ENCODE measurements around the gene TSPAN13. TPM values are rescaled to one million over a fixed set of nuclear protein-coding genes. Genes with fewer than 3 reads are reported as not detected.

Gene TSPAN13
- total RNA-seq, 4 donors from 2014 or later, result 16.8 to 31.1 (median 28.2) TPM

DNA sequence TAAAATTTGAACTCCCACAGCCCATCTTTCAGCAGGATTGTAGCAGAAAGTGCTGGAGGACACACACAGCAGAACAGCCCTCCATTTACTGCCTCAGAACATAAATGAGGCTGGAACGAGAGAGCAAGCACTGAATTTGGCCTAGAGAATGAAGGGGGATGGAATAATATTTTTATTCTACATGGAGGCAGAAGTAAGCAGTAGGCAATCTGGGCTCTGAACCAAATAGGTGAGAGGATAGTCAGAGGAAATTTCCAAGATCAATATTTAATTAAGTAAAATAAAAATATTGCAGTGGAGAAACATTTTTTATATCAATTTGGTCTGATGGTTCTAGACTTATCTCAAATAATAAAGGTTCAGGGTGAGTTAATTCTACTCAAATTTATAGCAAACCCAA, 29.2 kb upstream of the TSPAN13 start:
- H3K9me3 ChIP-seq, result no peaks in the 10 kb centered on the region
- no peaks in the 10 kb centered on the region for H3K4me1 ChIP-seq
- intact Hi-C loops (cut with DNase I), result no loop called here
- H3K36me3 ChIP-seq, result no peaks in the 10 kb centered on the region
- no peaks in the 10 kb centered on the region for H3K27me3 ChIP-seq
- no peak overlapping the region for H3K27ac ChIP-seq
- no peak for TF ChIP-seq POLR2A (IDR thresholded peaks at IDR 0.05)
- TF ChIP-seq CTCF (IDR thresholded peaks at IDR 0.05), result no peak
- 81 to 92% methylated on average over 1 of the region's 1 CpG for WGBS, 2 donors
- DNase-seq, result no peak
- H3K4me3 ChIP-seq (replicated peaks in 1 of 3), result no peak overlapping the region

- no peaks in the 10 kb centered on the region for H3K36me3 ChIP-seq
- 48 to 50% methylated on average over 2 of the region's 2 CpGs for WGBS, 2 donors
- no peaks in the 10 kb centered on the region for H3K4me1 ChIP-seq
- no peak overlapping the region for H3K4me3 ChIP-seq (replicated peaks in 1 of 3)
- H3K9me3 ChIP-seq, result no peaks in the 10 kb centered on the region
- intact Hi-C loops (cut with DNase I), result no loop called here
- H3K27me3 ChIP-seq, result no peaks in the 10 kb centered on the region
- TF ChIP-seq POLR2A (IDR thresholded peaks at IDR 0.05) (no peak), CTCF (IDR thresholded peaks at IDR 0.05) (no peak)
- no peak for DNase-seq
- H3K27ac ChIP-seq, result no peak overlapping the region
Observed at GRCh38 chr7:16726189-16726588, 27.4 kb upstream of the TSPAN13 start.

DNA sequence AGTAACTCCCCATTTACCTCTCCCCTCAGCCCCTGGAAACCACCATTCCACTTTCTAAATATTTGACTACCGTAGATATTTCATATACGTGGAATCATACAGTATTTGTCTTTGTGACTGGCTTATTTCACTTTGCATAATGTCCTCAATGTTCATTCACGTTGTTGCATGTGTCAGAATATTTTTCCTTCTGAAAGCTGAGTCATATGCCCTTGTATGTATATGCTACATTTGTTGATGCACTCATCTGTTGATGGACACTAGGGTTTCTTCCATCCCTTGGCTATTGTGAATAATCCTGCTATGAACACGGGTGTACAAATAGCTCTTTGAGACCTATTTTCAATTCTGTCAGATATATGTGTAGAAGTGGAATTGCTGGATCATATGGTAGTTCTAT, 25.8 kb upstream of the TSPAN13 start:
- TF ChIP-seq CTCF (IDR thresholded peaks at IDR 0.05) (no peak), POLR2A (IDR thresholded peaks at IDR 0.05) (no peak)
- 92 to 94% methylated on average over 4 of the region's 4 CpGs for WGBS, 2 donors
- no peaks in the 10 kb centered on the region for H3K4me1 ChIP-seq
- no peak overlapping the region for H3K4me3 ChIP-seq (replicated peaks in 1 of 3)
- H3K36me3 ChIP-seq, result no peaks in the 10 kb centered on the region
- no peaks in the 10 kb centered on the region for H3K27me3 ChIP-seq
- no peaks in the 10 kb centered on the region for H3K9me3 ChIP-seq
- DNase-seq, result no peak
- H3K27ac ChIP-seq, result no peak overlapping the region
- intact Hi-C loops (cut with DNase I), result no loop called here

DNA sequence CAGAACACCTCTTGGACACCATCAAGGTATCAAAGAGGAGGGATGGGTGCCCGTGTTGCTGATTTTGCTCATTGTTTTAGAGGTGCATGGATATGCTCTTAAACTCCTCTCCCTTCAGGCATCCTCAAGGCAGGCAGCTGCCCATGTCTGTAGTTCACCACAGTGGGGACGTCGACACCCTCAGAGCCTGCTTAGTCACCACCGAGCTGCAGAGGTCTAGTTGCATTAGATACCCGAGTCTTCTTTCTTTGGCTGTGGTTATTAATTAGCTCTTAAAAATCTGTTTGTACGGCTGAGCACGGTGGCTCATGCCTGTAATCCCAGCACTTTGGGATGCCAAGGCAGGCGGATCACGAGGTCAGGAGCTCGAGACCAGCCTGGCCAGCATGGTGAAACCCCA, 24.7 kb upstream of the TSPAN13 start:
- no peaks in the 10 kb centered on the region for H3K27me3 ChIP-seq
- no peaks in the 10 kb centered on the region for H3K9me3 ChIP-seq
- TF ChIP-seq POLR2A (IDR thresholded peaks at IDR 0.05), result no peak
- no peak for TF ChIP-seq CTCF (IDR thresholded peaks at IDR 0.05)
- 92 to 93% methylated on average over 10 of the region's 10 CpGs for WGBS, 2 donors
- no peak overlapping the region for H3K4me3 ChIP-seq (replicated peaks in 1 of 3)
- no peak overlapping the region for H3K27ac ChIP-seq
- H3K4me1 ChIP-seq, result no peaks in the 10 kb centered on the region
- DNase-seq, result no peak
- intact Hi-C loops (cut with DNase I), result no loop called here
- no peaks in the 10 kb centered on the region for H3K36me3 ChIP-seq

DNA sequence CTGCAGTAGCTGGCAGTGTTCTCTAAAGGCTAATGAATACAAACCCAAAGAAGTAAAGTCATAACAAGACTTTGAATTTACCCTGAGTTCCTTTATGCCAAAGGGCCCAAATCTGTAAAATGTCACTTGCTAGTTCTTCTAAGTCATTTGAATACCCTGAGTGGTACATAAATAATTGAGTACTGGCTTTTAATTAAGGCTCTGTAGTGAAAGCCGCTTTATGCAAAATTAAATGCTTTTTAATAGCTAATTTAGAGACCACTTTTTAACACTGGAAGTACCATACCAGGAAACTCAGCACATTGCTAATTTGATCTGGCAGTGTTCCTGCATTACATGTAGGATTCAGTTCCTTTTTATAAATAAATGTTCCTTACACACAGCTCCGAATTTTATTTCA, 24.0 kb upstream of the TSPAN13 start:
- WGBS, 2 donors, result 89 to 95% methylated on average over 2 of the region's 2 CpGs
- H3K4me1 ChIP-seq, result peaks cover 0 to 3% of the 10 kb centered on the region in 2 donors
- no peak overlapping the region for H3K27ac ChIP-seq
- no peak overlapping the region for H3K4me3 ChIP-seq (replicated peaks in 1 of 3)
- H3K36me3 ChIP-seq, result no peaks in the 10 kb centered on the region
- H3K9me3 ChIP-seq, result no peaks in the 10 kb centered on the region
- intact Hi-C loops (cut with DNase I), result no loop called here
- DNase-seq, result no peak
- TF ChIP-seq POLR2A (IDR thresholded peaks at IDR 0.05), result no peak
- TF ChIP-seq CTCF (IDR thresholded peaks at IDR 0.05), result no peak
- H3K27me3 ChIP-seq, result no peaks in the 10 kb centered on the region

Measured in thyroid gland (tissue), 4 donors.